HepG2 (cell line): ENCODE data around the gene KRTCAP2. TPM values are rescaled to one million over a fixed set of nuclear protein-coding genes. Genes with fewer than 3 reads are reported as not detected.

Experiments
- ATRX ChIP-seq: sonication (generic); formaldehyde crosslinking; IDR thresholded peaks from 2 replicates; pipeline ENCODE4 v1.4.0; 2020; ENCODE audit warnings: missing genetic modification reagents, borderline replicate concordance
- BRD4 ChIP-seq: sonication (generic); formaldehyde crosslinking; IDR thresholded peaks from 2 replicates; pipeline ENCODE4 v1.4.0; 2020; ENCODE audit warnings: missing genetic modification reagents
- GLI4 ChIP-seq: sonication (generic); formaldehyde crosslinking; IDR thresholded peaks from 2 replicates; pipeline ENCODE4 v1.5.1; 2020; ENCODE audit warnings: missing genetic modification reagents, mild to moderate bottlenecking, moderate library complexity, borderline replicate concordance
- HNRNPUL1 ChIP-seq: fragments of 200-400 bp; formaldehyde crosslinking; IDR thresholded peaks from 2 replicates; pipeline ENCODE4 v1.6.1; 2017; ENCODE audit warnings: low read depth, mild to moderate bottlenecking, low read length, moderate library complexity
- IRF2 ChIP-seq: IDR thresholded peaks from 2 replicates; pipeline ENCODE4 v1.6.1; 2018; ENCODE audit warnings: missing genetic modification reagents, missing compliant biosample characterization
- KDM3A ChIP-seq: IDR thresholded peaks from 2 replicates; pipeline ENCODE4 v1.6.1; 2018; ENCODE audit warnings: low read depth, missing compliant biosample characterization
- KLF16 ChIP-seq, 2 experiments: sonication (generic) in 1 of 2; formaldehyde crosslinking in 1 of 2; IDR thresholded peaks; 2 replicates each; pipeline versions ENCODE4 v1.6.1 to v1.8.0; 2016 to 2023; ENCODE audit warnings: missing genetic modification reagents in 2 of 2, missing compliant biosample characterization in 1 of 2
- NR1H2 ChIP-seq: sonication (generic); formaldehyde crosslinking; IDR thresholded peaks from 2 replicates; pipeline ENCODE4 v1.8.1; 2022; ENCODE audit warnings: low read depth, missing genetic modification reagents, borderline replicate concordance
- NR2F6 ChIP-seq, 2 experiments: IDR thresholded peaks; 2 replicates each; pipeline ENCODE4 v1.6.1; 2016; ENCODE audit warnings: antibody characterized with exemption in 1 of 2, mild to moderate bottlenecking in 1 of 2
- PHF8 ChIP-seq: sonication (generic); formaldehyde crosslinking; IDR thresholded peaks from 2 replicates; pipeline ENCODE4 v1.5.0; 2020; ENCODE audit warnings: missing genetic modification reagents
- RBM39 ChIP-seq: fragments of 200-400 bp; formaldehyde crosslinking; IDR thresholded peaks from one replicate; pipeline ENCODE4 v1.6.1; 2018; ENCODE audit warnings: antibody characterized with exemption, mild to moderate bottlenecking, low read depth, low read length; ENCODE audit not compliant: poor library complexity, severe bottlenecking
- SIN3B ChIP-seq: fragments of 150-350 bp; IDR thresholded peaks from 2 replicates; pipeline ENCODE4 v1.6.1; 2014; ENCODE audit warnings: low read length
- TMF1 ChIP-seq: sonication (generic); formaldehyde crosslinking; IDR thresholded peaks from 2 replicates; pipeline ENCODE4 v1.8.1; 2022; ENCODE audit warnings: low read depth, missing genetic modification reagents
- ZBTB1 ChIP-seq: sonication (generic); formaldehyde crosslinking; IDR thresholded peaks from 2 replicates; pipeline ENCODE4 v1.4.0; 2020; ENCODE audit warnings: missing genetic modification reagents, borderline replicate concordance
- ZFY ChIP-seq: sonication (generic); formaldehyde crosslinking; IDR thresholded peaks from 2 replicates; pipeline ENCODE4 v1.4.0; 2020; ENCODE audit warnings: missing genetic modification reagents
- ZNF101 ChIP-seq: sonication (generic); formaldehyde crosslinking; IDR thresholded peaks from 2 replicates; pipeline ENCODE4 v1.4.0; 2020; ENCODE audit warnings: mild to moderate bottlenecking, low read depth, missing genetic modification reagents, borderline replicate concordance
- ZNF543 ChIP-seq: sonication (generic); formaldehyde crosslinking; IDR thresholded peaks from 2 replicates; pipeline ENCODE4 v1.4.0; 2020; ENCODE audit warnings: mild to moderate bottlenecking, missing genetic modification reagents
- ZNF567 ChIP-seq: sonication (generic); formaldehyde crosslinking; IDR thresholded peaks from 2 replicates; pipeline ENCODE4 v1.8.1; 2023; ENCODE audit warnings: mild to moderate bottlenecking, missing genetic modification reagents, borderline replicate concordance
- ZNF569 ChIP-seq: sonication (generic); formaldehyde crosslinking; IDR thresholded peaks from 2 replicates; pipeline ENCODE4 v1.5.0; 2020; ENCODE audit warnings: mild to moderate bottlenecking, missing genetic modification reagents, moderate library complexity, borderline replicate concordance
- ZNF619 ChIP-seq: sonication (generic); formaldehyde crosslinking; IDR thresholded peaks from 2 replicates; pipeline ENCODE4 v1.4.0; 2020; ENCODE audit warnings: mild to moderate bottlenecking, missing genetic modification reagents
- ZNF678 ChIP-seq: sonication (generic); formaldehyde crosslinking; IDR thresholded peaks from 2 replicates; pipeline ENCODE4 v1.4.0; 2020; ENCODE audit warnings: mild to moderate bottlenecking, missing genetic modification reagents
- ZNF766 ChIP-seq: sonication (generic); formaldehyde crosslinking; IDR thresholded peaks from 2 replicates; pipeline ENCODE4 v1.5.0; 2020; ENCODE audit warnings: missing genetic modification reagents, borderline replicate concordance
- ZNF83 ChIP-seq: sonication (generic); formaldehyde crosslinking; IDR thresholded peaks from 2 replicates; pipeline ENCODE4 v1.4.0; 2020; ENCODE audit warnings: missing genetic modification reagents, mild to moderate bottlenecking, borderline replicate concordance
- polyA plus RNA-seq, 8 experiments: library from polyadenylated mRNA; depleted of rRNA in 3 of 8; stranded (reverse) in 7 of 8; unstranded in 1 of 8; fragments of >200 nt; fragmentation: Illumina TruSeq in 4 of 8; extraction: Trizol in 4 of 8; gene quantifications; 2 replicates each; pipeline versions ENCODE4 v1.2.1 to v1.2.3, GENCODE V29; 2011 to 2016; ENCODE audit warnings: low read depth in 4 of 8, missing spikeins in 1 of 8, mixed read lengths in 1 of 8; ENCODE audit not compliant: insufficient read depth in 1 of 8
- total RNA-seq, 5 experiments: library from RNA; depleted of rRNA; stranded (reverse); fragments of >200 nt; fragmentation: Illumina TruSeq; extraction: Trizol; gene quantifications; 2 replicates each; pipeline ENCODE4 v1.2.3, GENCODE V29; 2016; ENCODE audit warnings: low read depth in 1 of 5
- TF ChIP-seq, protein P1 (sequence below): sonication (generic); formaldehyde crosslinking; IDR thresholded peaks from 2 replicates; pipeline ENCODE4 v1.8.0; 2022; ENCODE audit warnings: mild to moderate bottlenecking, missing genetic modification reagents
- TF ChIP-seq, protein P2 (sequence below): sonication (generic); formaldehyde crosslinking; conservative IDR thresholded peaks from 2 replicates; pipeline ENCODE4 v1.8.0; 2022; ENCODE audit warnings: mild to moderate bottlenecking, moderate library complexity, missing genetic modification reagents
- TF ChIP-seq, protein P3 (sequence below): sonication (generic); formaldehyde crosslinking; IDR thresholded peaks from 2 replicates; pipeline ENCODE4 v1.8.1; 2023; ENCODE audit warnings: mild to moderate bottlenecking, missing genetic modification reagents
- TF ChIP-seq, protein P4 (sequence below): sonication (generic); formaldehyde crosslinking; IDR thresholded peaks from 2 replicates; pipeline ENCODE4 v1.5.0; 2020; ENCODE audit warnings: missing genetic modification reagents, mild to moderate bottlenecking, borderline replicate concordance

Gene KRTCAP2
- total and polyA plus RNA-seq, 2 of the 13 experiments (the other 11 are each of a cell fraction or from before 2014, with no cell fraction given) = 77.3 to 79.4 TPM

DNA sequence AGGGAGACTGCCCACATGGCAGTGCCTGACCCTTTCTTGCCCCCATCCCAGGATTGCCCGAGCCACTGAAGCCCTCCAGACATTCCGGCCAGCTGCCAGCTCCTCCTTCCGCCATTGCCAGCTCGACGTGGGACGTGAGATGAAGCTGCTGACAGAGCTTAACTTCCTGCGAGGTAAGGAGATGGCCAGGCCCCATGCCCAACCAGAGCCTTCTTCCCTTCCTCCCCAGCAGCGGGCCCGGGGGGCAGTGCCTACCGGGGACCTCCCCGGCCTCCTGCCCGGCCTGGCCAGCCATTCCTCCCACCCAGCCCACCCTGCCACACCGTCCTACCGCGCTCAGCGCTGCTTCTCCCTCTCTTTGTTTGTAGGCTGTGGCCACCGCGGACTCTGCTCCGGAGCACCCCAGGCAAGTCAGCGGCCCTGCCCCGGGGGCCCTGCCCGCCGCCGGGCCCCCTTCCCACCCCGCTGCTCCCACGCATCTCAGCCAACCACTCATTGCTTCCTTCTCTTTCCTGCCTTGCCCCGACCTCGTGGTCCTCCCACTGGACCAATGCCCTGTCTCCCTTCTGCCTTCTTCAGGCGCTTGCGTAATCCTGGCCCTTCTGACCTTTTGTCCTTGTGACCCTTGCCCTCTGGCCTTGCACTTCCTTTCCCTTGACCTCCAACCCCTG is 5.5 kb upstream of the KRTCAP2 start (continued):
- no peak for TF ChIP-seq RBM39
- no peak for TF ChIP-seq ZNF101 (CRISPR knock-in tag)
- no peak for TF ChIP-seq ZNF766 (CRISPR knock-in tag)
- TF ChIP-seq NR2F6 (IDR thresholded peaks at IDR 0.05) = peak; percentile 99
- peak; percentile 100 for TF ChIP-seq NR2F6 (CRISPR knock-in tag; IDR thresholded peaks at IDR 0.05)
- no peak for TF ChIP-seq HNRNPUL1
- no peak for TF ChIP-seq ZNF678 (CRISPR knock-in tag)
- TF ChIP-seq, protein P1, sequence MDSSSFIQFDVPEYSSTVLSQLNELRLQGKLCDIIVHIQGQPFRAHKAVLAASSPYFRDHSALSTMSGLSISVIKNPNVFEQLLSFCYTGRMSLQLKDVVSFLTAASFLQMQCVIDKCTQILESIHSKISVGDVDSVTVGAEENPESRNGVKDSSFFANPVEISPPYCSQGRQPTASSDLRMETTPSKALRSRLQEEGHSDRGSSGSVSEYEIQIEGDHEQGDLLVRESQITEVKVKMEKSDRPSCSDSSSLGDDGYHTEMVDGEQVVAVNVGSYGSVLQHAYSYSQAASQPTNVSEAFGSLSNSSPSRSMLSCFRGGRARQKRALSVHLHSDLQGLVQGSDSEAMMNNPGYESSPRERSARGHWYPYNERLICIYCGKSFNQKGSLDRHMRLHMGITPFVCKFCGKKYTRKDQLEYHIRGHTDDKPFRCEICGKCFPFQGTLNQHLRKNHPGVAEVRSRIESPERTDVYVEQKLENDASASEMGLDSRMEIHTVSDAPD (CRISPR knock-in tag) = no peak
- no peak for TF ChIP-seq ZNF569 (CRISPR knock-in tag)
- TF ChIP-seq SIN3B = no peak
- TF ChIP-seq ZNF543 = 0 out of 2 replicates have a peak, but pooled peaks have one; percentile 31
- TF ChIP-seq ZNF83 (CRISPR knock-in tag) = no peak
- no peak for TF ChIP-seq IRF2
- TF ChIP-seq KDM3A (CRISPR knock-in tag) = no peak
- TF ChIP-seq, protein P2, sequence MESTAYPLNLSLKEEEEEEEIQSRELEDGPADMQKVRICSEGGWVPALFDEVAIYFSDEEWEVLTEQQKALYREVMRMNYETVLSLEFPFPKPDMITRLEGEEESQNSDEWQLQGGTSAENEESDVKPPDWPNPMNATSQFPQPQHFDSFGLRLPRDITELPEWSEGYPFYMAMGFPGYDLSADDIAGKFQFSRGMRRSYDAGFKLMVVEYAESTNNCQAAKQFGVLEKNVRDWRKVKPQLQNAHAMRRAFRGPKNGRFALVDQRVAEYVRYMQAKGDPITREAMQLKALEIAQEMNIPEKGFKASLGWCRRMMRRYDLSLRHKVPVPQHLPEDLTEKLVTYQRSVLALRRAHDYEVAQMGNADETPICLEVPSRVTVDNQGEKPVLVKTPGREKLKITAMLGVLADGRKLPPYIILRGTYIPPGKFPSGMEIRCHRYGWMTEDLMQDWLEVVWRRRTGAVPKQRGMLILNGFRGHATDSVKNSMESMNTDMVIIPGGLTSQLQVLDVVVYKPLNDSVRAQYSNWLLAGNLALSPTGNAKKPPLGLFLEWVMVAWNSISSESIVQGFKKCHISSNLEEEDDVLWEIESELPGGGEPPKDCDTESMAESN (CRISPR knock-in tag) = no peak
- TF ChIP-seq BRD4 (CRISPR knock-in tag) = no peak
- TF ChIP-seq, protein P3, sequence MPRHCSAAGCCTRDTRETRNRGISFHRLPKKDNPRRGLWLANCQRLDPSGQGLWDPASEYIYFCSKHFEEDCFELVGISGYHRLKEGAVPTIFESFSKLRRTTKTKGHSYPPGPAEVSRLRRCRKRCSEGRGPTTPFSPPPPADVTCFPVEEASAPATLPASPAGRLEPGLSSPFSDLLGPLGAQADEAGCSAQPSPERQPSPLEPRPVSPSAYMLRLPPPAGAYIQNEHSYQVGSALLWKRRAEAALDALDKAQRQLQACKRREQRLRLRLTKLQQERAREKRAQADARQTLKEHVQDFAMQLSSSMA = no peak
- no peak for TF ChIP-seq ZBTB1
- TF ChIP-seq ATRX (CRISPR knock-in tag) = no peak
- no peak for TF ChIP-seq KLF16 (CRISPR knock-in tag; IDR thresholded peaks at IDR 0.05)
- TF ChIP-seq ZNF567 = no peak
- peak; percentile 27; the same call in 1 of the 2 replicates for TF ChIP-seq ZFY (CRISPR knock-in tag)
- TF ChIP-seq, protein P4, sequence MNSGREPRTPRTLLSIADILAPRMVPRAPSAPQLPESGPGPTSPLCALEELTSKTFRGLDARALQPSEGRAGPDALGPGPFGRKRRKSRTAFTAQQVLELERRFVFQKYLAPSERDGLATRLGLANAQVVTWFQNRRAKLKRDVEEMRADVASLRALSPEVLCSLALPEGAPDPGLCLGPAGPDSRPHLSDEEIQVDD = no peak
- TF ChIP-seq GLI4 (CRISPR knock-in tag) = no peak
- TF ChIP-seq NR1H2 = peak; percentile 39; the same call in 1 of the 2 replicates
- TF ChIP-seq PHF8 = peak; percentile 53; the same call in 1 of the 2 replicates
- TF ChIP-seq ZNF619 (CRISPR knock-in tag) = no peak
- TF ChIP-seq TMF1 (CRISPR knock-in tag) = no peak
